ENCODE data around the gene FBXO44. TPM values are rescaled to one million over a fixed set of nuclear protein-coding genes. Genes with fewer than 3 reads are reported as not detected.
A peak's percentile ranks its signal among the peaks of the same experiment; 100 is the strongest.

FBXO44 gene
- total RNA-seq, 1 donor from 2014 or later = 20.2 TPM

DNA sequence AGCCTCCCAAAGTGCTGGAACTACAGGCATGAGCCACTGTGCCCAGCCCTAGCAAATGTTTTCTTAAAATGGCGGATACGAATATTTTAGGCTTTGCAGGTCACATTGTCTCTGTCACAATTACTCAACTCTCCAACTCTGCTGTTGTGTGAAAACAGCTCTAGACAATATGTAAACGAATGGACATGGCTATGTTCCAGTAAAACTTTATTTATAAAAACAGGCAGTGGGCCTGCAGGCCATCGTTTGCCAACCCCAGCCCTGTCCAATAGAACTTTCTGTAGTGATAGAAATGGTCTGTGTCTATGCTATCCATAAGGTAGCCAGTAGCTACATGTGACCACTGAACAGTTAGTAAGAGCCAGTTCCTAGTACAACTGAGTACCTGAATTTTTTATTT is 5.1 kb downstream of the FBXO44 start:
- Histone ChIP-seq H3K27me3 (ENCODE audit: low read depth) (peaks cover 12% of the 10 kb centered on the region), H3K4me3 (no peak overlapping the region), H3K4me1 (peaks cover 23% of the 10 kb centered on the region), H3K9me3 (replicated peaks) (no peaks in the 10 kb centered on the region), H3K27ac (replicated peaks) (no peak overlapping the region), H3K36me3 (peaks cover 39% of the 10 kb centered on the region)
- no peak for DNase-seq
- TF ChIP-seq, protein P1, sequence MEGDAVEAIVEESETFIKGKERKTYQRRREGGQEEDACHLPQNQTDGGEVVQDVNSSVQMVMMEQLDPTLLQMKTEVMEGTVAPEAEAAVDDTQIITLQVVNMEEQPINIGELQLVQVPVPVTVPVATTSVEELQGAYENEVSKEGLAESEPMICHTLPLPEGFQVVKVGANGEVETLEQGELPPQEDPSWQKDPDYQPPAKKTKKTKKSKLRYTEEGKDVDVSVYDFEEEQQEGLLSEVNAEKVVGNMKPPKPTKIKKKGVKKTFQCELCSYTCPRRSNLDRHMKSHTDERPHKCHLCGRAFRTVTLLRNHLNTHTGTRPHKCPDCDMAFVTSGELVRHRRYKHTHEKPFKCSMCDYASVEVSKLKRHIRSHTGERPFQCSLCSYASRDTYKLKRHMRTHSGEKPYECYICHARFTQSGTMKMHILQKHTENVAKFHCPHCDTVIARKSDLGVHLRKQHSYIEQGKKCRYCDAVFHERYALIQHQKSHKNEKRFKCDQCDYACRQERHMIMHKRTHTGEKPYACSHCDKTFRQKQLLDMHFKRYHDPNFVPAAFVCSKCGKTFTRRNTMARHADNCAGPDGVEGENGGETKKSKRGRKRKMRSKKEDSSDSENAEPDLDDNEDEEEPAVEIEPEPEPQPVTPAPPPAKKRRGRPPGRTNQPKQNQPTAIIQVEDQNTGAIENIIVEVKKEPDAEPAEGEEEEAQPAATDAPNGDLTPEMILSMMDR (IDR thresholded peaks at IDR 0.05; ENCODE audit: borderline replicate concordance) = no peak
- intact Hi-C loops (cut with micrococcal nuclease) = loop anchor here (10.0 kb wide), 1 partner anchor 65 kb away; no protein-coding TSS in a partner anchor

DNA sequence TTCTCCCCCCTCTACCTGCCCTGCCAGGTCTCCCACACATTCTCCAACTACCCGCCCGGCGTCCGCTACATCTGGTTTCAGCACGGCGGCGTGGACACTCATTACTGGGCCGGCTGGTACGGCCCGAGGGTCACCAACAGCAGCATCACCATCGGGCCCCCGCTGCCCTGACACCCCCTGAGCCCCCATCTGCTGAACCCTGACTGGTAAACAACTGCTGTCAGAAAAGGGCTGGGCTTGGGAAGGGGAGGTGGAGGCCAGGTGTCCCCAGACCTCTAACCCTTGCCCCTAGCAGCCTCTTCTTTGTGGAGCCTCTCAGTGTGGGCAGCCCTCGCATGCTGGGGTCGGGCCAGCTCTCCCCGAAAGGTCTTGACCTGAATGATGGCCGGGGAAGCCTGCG is 6.4 kb downstream of the FBXO44 start:
- Histone ChIP-seq H3K36me3 (peaks cover 39% of the 10 kb centered on the region), H3K27me3 (ENCODE audit: low read depth) (peaks cover 4% of the 10 kb centered on the region), H3K27ac (replicated peaks) (no peak overlapping the region), H3K4me1 (peaks cover 12% of the 10 kb centered on the region), H3K9me3 (replicated peaks) (no peaks in the 10 kb centered on the region), H3K4me3 (no peak overlapping the region)
- TF ChIP-seq, protein P1 (IDR thresholded peaks at IDR 0.05; ENCODE audit: borderline replicate concordance) = no peak
- DNase-seq = no peak
- intact Hi-C loops (cut with micrococcal nuclease) = no loop called here

DNA sequence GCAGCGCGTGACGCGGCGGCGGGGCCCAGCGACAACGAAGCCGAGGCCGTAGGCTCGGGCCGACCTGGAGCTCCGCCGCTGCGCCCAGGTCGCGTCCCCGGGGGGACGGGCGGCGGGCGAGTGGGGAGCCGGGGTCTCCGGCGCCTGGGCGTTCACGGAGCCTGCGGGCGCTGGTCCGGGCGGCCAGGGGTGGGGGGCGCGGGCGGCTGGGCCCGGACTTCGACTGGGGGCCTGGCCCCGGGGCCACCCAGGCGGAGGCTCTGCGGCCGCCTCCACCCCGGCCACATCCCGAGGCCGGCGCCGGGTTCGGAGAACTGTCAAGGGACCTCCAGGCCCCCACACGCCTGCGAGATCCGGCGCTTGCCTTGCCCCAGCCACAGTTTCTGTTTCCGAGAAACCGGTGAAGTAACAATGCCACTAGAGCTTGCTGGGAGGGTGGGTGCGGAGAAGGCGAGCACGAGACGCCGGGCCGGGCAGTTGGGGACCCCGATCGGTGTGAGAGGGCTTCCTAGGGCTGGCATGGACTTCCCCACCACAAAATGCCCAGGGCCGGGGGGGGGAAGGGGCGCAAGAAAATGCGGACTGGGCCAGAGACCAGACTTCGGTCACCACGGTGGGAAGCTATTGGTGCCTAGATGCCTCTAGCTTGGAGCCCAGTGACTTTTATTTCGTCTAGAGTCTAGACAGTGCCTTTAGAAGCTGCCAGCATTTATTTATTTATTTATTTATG is 9.8 kb downstream of the FBXO44 start:
- no peaks in the 10 kb centered on the region for H3K9me3 ChIP-seq (replicated peaks)
- DNase-seq = peak; percentile 35
- intact Hi-C loops (cut with micrococcal nuclease) = no loop called here
- H3K4me1 ChIP-seq = peaks cover 16% of the 10 kb centered on the region
- peaks cover 22% of the 10 kb centered on the region for H3K36me3 ChIP-seq
- H3K27me3 ChIP-seq (ENCODE audit: low read depth) = no peaks in the 10 kb centered on the region
- peak overlapping the region; percentile 78 for H3K4me3 ChIP-seq
- TF ChIP-seq, protein P1 (IDR thresholded peaks at IDR 0.05; ENCODE audit: borderline replicate concordance) = peak; percentile 38
- peak overlapping the region; percentile 75 for H3K27ac ChIP-seq (replicated peaks)

DNA sequence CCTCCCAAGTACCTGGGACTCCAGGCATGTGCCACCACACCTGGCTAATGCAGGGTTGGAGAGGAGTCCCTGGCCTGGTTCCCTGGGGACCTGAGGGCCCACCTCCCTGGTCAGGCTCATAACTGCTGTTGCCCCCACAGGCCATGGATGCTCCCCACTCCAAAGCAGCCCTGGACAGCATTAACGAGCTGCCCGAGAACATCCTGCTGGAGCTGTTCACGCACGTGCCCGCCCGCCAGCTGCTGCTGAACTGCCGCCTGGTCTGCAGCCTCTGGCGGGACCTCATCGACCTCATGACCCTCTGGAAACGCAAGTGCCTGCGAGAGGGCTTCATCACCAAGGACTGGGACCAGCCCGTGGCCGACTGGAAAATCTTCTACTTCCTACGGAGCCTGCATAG is 13.8 kb downstream of the FBXO44 start:
- intact Hi-C loops (cut with micrococcal nuclease) = no loop called here
- Histone ChIP-seq H3K36me3 (peaks cover 13% of the 10 kb centered on the region), H3K4me1 (peaks cover 14% of the 10 kb centered on the region), H3K9me3 (replicated peaks) (no peaks in the 10 kb centered on the region), H3K27me3 (ENCODE audit: low read depth) (no peaks in the 10 kb centered on the region), H3K27ac (replicated peaks) (no peak overlapping the region), H3K4me3 (no peak overlapping the region)
- no peak for DNase-seq
- TF ChIP-seq, protein P1 (IDR thresholded peaks at IDR 0.05; ENCODE audit: borderline replicate concordance) = no peak

DNA sequence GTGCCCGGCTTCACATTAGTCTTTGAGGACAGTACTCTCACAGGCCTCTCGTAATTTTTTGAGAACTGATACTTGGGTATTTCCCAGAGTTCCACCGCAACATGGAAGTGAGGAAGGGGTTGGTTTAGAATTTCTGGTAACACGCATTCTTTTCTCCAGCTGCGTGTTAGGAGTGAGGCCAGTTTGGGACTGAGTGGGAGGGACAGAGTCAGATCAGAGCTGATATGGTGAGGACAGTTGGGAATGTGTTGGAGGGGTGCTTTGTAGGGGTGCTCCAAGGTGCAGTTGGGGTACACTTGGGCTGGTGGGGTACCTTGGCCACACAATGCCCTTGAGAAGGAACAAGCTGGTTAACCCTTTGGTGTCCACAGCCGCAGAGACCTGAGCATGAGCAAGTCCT is 16.1 kb downstream of the FBXO44 start:
- Histone ChIP-seq H3K9me3 (replicated peaks) (no peaks in the 10 kb centered on the region), H3K4me3 (no peak overlapping the region), H3K27ac (replicated peaks) (no peak overlapping the region), H3K36me3 (peaks cover 35% of the 10 kb centered on the region), H3K27me3 (ENCODE audit: low read depth) (no peaks in the 10 kb centered on the region), H3K4me1 (peaks cover 4% of the 10 kb centered on the region)
- TF ChIP-seq, protein P1 (IDR thresholded peaks at IDR 0.05; ENCODE audit: borderline replicate concordance) = no peak
- intact Hi-C loops (cut with micrococcal nuclease) = no loop called here
- DNase-seq = no peak

Data from left ventricle myocardium inferior (tissue), 1 donor.